ENCODE results near the gene CCL4. TPM values are rescaled to one million over a fixed set of nuclear protein-coding genes. Genes with fewer than 3 reads are reported as not detected.
"Not testable (repeated sequence)": the region's sequence is repeated elsewhere in the genome, so short reads cannot be mapped to it uniquely, and the experiment has no call there.

The CCL4 gene
- total RNA-seq, 3 donors from 2014 or later, result 2.6 to 12.0 (median 5.2) TPM

- no peak for TF ChIP-seq POLR2A (IDR thresholded peaks at IDR 0.05)
- H3K36me3 ChIP-seq, result no peaks in the 10 kb centered on the region
- H3K4me1 ChIP-seq, result no peaks in the 10 kb centered on the region
- H3K27me3 ChIP-seq, result no peaks in the 10 kb centered on the region
- DNase-seq (ENCODE audit: low spot score in 2 of 2), result no peak
- intact Hi-C loops (cut with DNase I; ENCODE audit: low total_unique reads), result no loop called here
- H3K9me3 ChIP-seq, result no peaks in the 10 kb centered on the region
- H3K4me3 ChIP-seq, result no peak overlapping the region
- no peak overlapping the region for H3K27ac ChIP-seq
Measured at GRCh38 chr17:36070427-36070826, 33.2 kb upstream of the CCL4 start.

GRCh38 chr17:36071751-36072150 is 31.9 kb upstream of the CCL4 start:
- no peaks in the 10 kb centered on the region for H3K4me1 ChIP-seq
- H3K9me3 ChIP-seq, result no peaks in the 10 kb centered on the region
- no peak overlapping the region for H3K4me3 ChIP-seq
- H3K27ac ChIP-seq, result no peak overlapping the region
- TF ChIP-seq POLR2AphosphoS5 (IDR thresholded peaks at IDR 0.05), result no peak
- TF ChIP-seq POLR2A (IDR thresholded peaks at IDR 0.05), result no peak
- no peak for TF ChIP-seq CTCF (IDR thresholded peaks at IDR 0.05)
- intact Hi-C loops (cut with DNase I; ENCODE audit: low total_unique reads), result no loop called here
- no peak for DNase-seq (ENCODE audit: low spot score in 2 of 2)
- no peaks in the 10 kb centered on the region for H3K36me3 ChIP-seq
- H3K27me3 ChIP-seq, result no peaks in the 10 kb centered on the region

GRCh38 chr17:36072431-36073121 is 31.1 kb upstream of the CCL4 start:
- H3K4me3 ChIP-seq, result no peak overlapping the region
- TF ChIP-seq POLR2A (IDR thresholded peaks at IDR 0.05) (no peak), CTCF (IDR thresholded peaks at IDR 0.05) (peak in 1 of 3 donors; percentile 36)
- intact Hi-C loops (cut with DNase I; ENCODE audit: low total_unique reads), result no loop called here
- H3K27me3 ChIP-seq, result no peaks in the 10 kb centered on the region
- no peaks in the 10 kb centered on the region for H3K36me3 ChIP-seq
- no peak for DNase-seq (ENCODE audit: low spot score in 2 of 2)
- no peaks in the 10 kb centered on the region for H3K4me1 ChIP-seq
- H3K27ac ChIP-seq, result no peak overlapping the region
- peaks cover 0 to 6% of the 10 kb centered on the region in 2 donors for H3K9me3 ChIP-seq

- TF ChIP-seq POLR2AphosphoS5 (IDR thresholded peaks at IDR 0.05), result no peak
- no peak for TF ChIP-seq CTCF (IDR thresholded peaks at IDR 0.05)
- no peak for TF ChIP-seq POLR2A (IDR thresholded peaks at IDR 0.05)
- no peaks in the 10 kb centered on the region for H3K27me3 ChIP-seq
- H3K4me3 ChIP-seq, result no peak overlapping the region
- no peaks in the 10 kb centered on the region for H3K36me3 ChIP-seq
- no peak overlapping the region for H3K27ac ChIP-seq
- DNase-seq (ENCODE audit: low spot score in 2 of 2), result no peak
- H3K4me1 ChIP-seq, result no peaks in the 10 kb centered on the region
- intact Hi-C loops (cut with DNase I; ENCODE audit: low total_unique reads), result no loop called here
- H3K9me3 ChIP-seq, result peaks cover 0 to 7% of the 10 kb centered on the region in 2 donors
Measured at GRCh38 chr17:36074365-36074764, 29.3 kb upstream of the CCL4 start.

GRCh38 chr17:36081681-36082471 is 21.8 kb upstream of the CCL4 start:
- H3K27ac ChIP-seq; H3K4me3 ChIP-seq; H3K4me1 ChIP-seq; H3K9me3 ChIP-seq; DNase-seq (ENCODE audit: low spot score in 2 of 2); H3K27me3 ChIP-seq; H3K36me3 ChIP-seq: not testable (repeated sequence)
- intact Hi-C loops (cut with DNase I; ENCODE audit: low total_unique reads), result loop anchor here (5.0 kb wide), 1 partner anchor 1925 kb away; no protein-coding TSS in a partner anchor

GRCh38 chr17:36082482-36083120 is 21.0 kb upstream of the CCL4 start:
- intact Hi-C loops (cut with DNase I; ENCODE audit: low total_unique reads), result loop anchor here (5.0 kb wide), 1 partner anchor 1925 kb away; no protein-coding TSS in a partner anchor
- not testable (repeated sequence) for H3K36me3 ChIP-seq, H3K4me1 ChIP-seq, H3K9me3 ChIP-seq, H3K27me3 ChIP-seq, H3K27ac ChIP-seq, H3K4me3 ChIP-seq
- DNase-seq (ENCODE audit: low spot score in 2 of 2), result peak in 1 of 2 donors; percentile 23

GRCh38 chr17:36083691-36084090 is 19.9 kb upstream of the CCL4 start:
- H3K9me3 ChIP-seq; DNase-seq (ENCODE audit: low spot score in 2 of 2); H3K27ac ChIP-seq: not testable (repeated sequence)

More at GRCh38 chr17:36083691-36084090, 19.9 kb upstream of the CCL4 start:
- not testable (repeated sequence) for H3K4me1 ChIP-seq, H3K36me3 ChIP-seq, H3K4me3 ChIP-seq, H3K27me3 ChIP-seq
- intact Hi-C loops (cut with DNase I; ENCODE audit: low total_unique reads), result loop anchor here (5.0 kb wide), 1 partner anchor 1926 kb away; no protein-coding TSS in a partner anchor
